SK-N-SH (cell line): ENCODE results near the gene FNTB.

Experiments used
- CTCF ChIP-seq: fragments of 200-600 bp; sonication (generic); IDR thresholded peaks from 2 replicates; pipeline ENCODE4 v1.6.1; 2017; ENCODE audit warnings: antibody characterized with exemption, mild to moderate bottlenecking, moderate library complexity
- EP300 ChIP-seq, 2 experiments: IDR thresholded peaks; 2 replicates each; pipeline versions ENCODE4 v1.4.0 to v1.6.1; 2012; ENCODE audit warnings: borderline replicate concordance in 1 of 2, low read depth in 1 of 2, low read length in 1 of 2
- GABPA ChIP-seq: IDR thresholded peaks from 2 replicates; pipeline ENCODE4 v1.4.0; 2012; ENCODE audit warnings: low read depth, mild to moderate bottlenecking

DNA sequence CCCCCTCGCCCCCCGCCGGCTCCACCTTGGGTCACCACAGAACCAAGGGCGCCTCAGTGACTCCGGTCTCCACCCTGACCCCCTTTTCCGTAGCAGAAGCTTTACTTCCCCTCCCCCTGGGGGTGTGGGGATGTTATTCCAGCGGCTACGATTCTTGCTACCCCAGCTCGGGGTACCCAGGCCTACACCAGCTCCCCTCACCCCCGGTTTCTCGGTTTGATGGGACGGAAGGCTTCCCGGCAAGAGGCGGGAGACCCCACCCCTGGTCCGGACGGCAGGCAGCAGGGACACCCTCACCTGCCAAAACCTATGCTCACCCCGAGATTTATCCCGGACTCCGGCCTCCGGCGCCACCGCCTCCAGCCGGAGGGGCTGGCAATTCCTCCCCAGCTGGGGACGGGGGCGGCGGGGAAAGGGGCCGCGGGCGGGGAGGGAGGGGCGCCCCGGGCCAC, 15.2 kb upstream of the FNTB start:
- TF ChIP-seq EP300 (IDR thresholded peaks at IDR 0.05; ENCODE audit: borderline replicate concordance in 1 of 2, low read depth in 1 of 2, low read length in 1 of 2) (no peak), CTCF (no peak), GABPA (no peak)
